Astrocyte (in vitro differentiated cells and primary cell): ENCODE results near the gene OOSP3. TPM values are rescaled to one million over a fixed set of nuclear protein-coding genes. Genes with fewer than 3 reads are reported as not detected.

Source experiments
- DNase-seq: peaks from one replicate; pipeline ENCODE4 v3.0.0-alpha.2; 2010; ENCODE audit warnings: low read depth
- FAIRE-seq: peaks from 2 replicates; lab custom pipeline; 2011; peaks lifted over from hg19 to GRCh38; lab: Jason Lieb, UNC
- H2AFZ ChIP-seq: 2 replicates; pipeline ENCODE4 v1.6.0; 2012; ENCODE audit warnings: low read depth, low read length, inconsistent platforms
- H3K27ac ChIP-seq: 2 replicates; pipeline ENCODE4 v1.5.1; 2011; ENCODE audit warnings: low read depth, low read length, inconsistent platforms
- H3K27me3 ChIP-seq: 2 replicates; pipeline ENCODE4 v1.6.0; 2011; ENCODE audit warnings: low read length, inconsistent platforms; ENCODE audit not compliant: insufficient read depth
- H3K36me3 ChIP-seq: 2 replicates; pipeline ENCODE4 v1.5.1; 2011; ENCODE audit warnings: low read length, inconsistent platforms; ENCODE audit not compliant: insufficient read depth
- H3K4me1 ChIP-seq: 2 replicates; pipeline ENCODE4 v1.5.1; 2011; ENCODE audit warnings: low read length, inconsistent platforms; ENCODE audit not compliant: insufficient read depth
- H3K4me2 ChIP-seq: 2 replicates; pipeline ENCODE4 v1.6.0; 2012; ENCODE audit warnings: low read length, inconsistent platforms
- H3K4me3 ChIP-seq: 2 replicates; pipeline ENCODE4 v1.5.1; 2011; ENCODE audit warnings: low read depth, mild to moderate bottlenecking, low read length, inconsistent platforms; ENCODE audit not compliant: insufficient read depth
- H3K79me2 ChIP-seq: 2 replicates; pipeline ENCODE4 v1.6.0; 2012; ENCODE audit warnings: mild to moderate bottlenecking, low read length, inconsistent platforms; ENCODE audit not compliant: insufficient read depth
- H3K9ac ChIP-seq: 2 replicates; pipeline ENCODE4 v1.6.0; 2012; ENCODE audit warnings: mild to moderate bottlenecking, low read length, inconsistent platforms
- H3K9me3 ChIP-seq: 2 replicates; pipeline ENCODE4 v1.5.1; 2012; ENCODE audit warnings: low read depth, mild to moderate bottlenecking, low read length, inconsistent platforms; ENCODE audit not compliant: insufficient read depth
- H4K20me1 ChIP-seq: 2 replicates; pipeline ENCODE4 v1.6.0; 2012; ENCODE audit warnings: low read length, inconsistent platforms; ENCODE audit not compliant: insufficient read depth
- H3K27ac Mint-ChIP-seq: one replicate; pipeline ENCODE4 v1.8.0; 2021; ENCODE audit warnings: mild to moderate bottlenecking, mixed read lengths; ENCODE audit not compliant: unreplicated experiment
- H3K27me3 Mint-ChIP-seq: one replicate; pipeline ENCODE4 v1.8.0; 2021; ENCODE audit warnings: low read depth, mixed read lengths; ENCODE audit not compliant: unreplicated experiment
- H3K36me3 Mint-ChIP-seq: one replicate; pipeline ENCODE4 v1.8.0; 2021; ENCODE audit warnings: low read depth, mixed read lengths; ENCODE audit not compliant: unreplicated experiment
- H3K4me1 Mint-ChIP-seq: one replicate; pipeline ENCODE4 v1.8.0; 2021; ENCODE audit warnings: low read depth, mixed read lengths; ENCODE audit not compliant: unreplicated experiment
- H3K4me3 Mint-ChIP-seq: one replicate; pipeline ENCODE4 v1.8.0; 2021; ENCODE audit warnings: mild to moderate bottlenecking, moderate library complexity, mixed read lengths; ENCODE audit not compliant: unreplicated experiment
- H3K9me3 Mint-ChIP-seq: one replicate; pipeline ENCODE4 v1.8.0; 2021; ENCODE audit warnings: mild to moderate bottlenecking, mixed read lengths; ENCODE audit not compliant: unreplicated experiment
- CTCF ChIP-seq: IDR thresholded peaks from 2 replicates; pipeline ENCODE4 v1.5.1; 2011; ENCODE audit warnings: low read depth, mild to moderate bottlenecking, inconsistent platforms, low read length, moderate library complexity; ENCODE audit not compliant: insufficient read depth
- EZH2 ChIP-seq: IDR thresholded peaks from 2 replicates; pipeline ENCODE4 v1.6.1; 2012; ENCODE audit warnings: mild to moderate bottlenecking, low read length, inconsistent platforms; ENCODE audit not compliant: insufficient read depth
- total RNA-seq: library from RNA; stranded (reverse); gene quantifications from 2 replicates; pipeline ENCODE4 v1.2.1, GENCODE V29; 2021

OOSP3 gene
- total RNA-seq, 1 donor from 2014 or later = not detected

DNA sequence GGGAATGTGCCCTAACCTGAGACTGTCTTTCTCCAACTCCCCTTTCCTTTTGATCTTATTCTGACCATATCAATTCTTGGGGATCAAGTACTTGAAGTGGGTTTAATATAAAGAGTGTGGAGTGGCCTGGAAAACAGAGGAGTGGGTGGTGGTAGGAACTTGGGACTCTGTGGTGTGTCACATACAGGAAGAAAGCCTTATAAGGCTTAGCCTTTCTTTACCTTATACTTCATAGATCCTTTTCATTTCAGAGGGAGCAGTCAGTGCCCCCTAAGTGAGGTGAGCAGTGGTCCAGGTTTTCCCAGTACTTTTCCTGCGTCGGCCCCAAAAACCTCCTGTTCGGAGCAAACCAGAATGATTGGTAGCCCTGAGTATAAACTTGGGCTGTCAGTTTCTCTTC is 60.1 kb downstream of the OOSP3 start:
- H3K79me2 ChIP-seq = no peaks in the 10 kb centered on the region
- Mint-ChIP-seq H3K27me3 (peaks cover 3% of the 10 kb centered on the region), H3K4me1 (no peaks in the 10 kb centered on the region), H3K27ac (no peak overlapping the region), H3K9me3 (no peaks in the 10 kb centered on the region), H3K36me3 (no peaks in the 10 kb centered on the region), H3K4me3 (no peak overlapping the region)
- H3K27me3 ChIP-seq = no peaks in the 10 kb centered on the region
- H3K4me2 ChIP-seq = no peak overlapping the region
- no peak overlapping the region for H2AFZ ChIP-seq
- H3K27ac ChIP-seq = no peak overlapping the region
- DNase-seq (no peak), FAIRE-seq (no peak)
- no peak overlapping the region for H3K4me3 ChIP-seq
- no peaks in the 10 kb centered on the region for H3K9me3 ChIP-seq
- TF ChIP-seq CTCF (no peak), EZH2 (no peak)
- no peaks in the 10 kb centered on the region for H3K36me3 ChIP-seq
- H3K9ac ChIP-seq = no peak overlapping the region
- H3K4me1 ChIP-seq = no peaks in the 10 kb centered on the region
- H4K20me1 ChIP-seq = no peaks in the 10 kb centered on the region

DNA sequence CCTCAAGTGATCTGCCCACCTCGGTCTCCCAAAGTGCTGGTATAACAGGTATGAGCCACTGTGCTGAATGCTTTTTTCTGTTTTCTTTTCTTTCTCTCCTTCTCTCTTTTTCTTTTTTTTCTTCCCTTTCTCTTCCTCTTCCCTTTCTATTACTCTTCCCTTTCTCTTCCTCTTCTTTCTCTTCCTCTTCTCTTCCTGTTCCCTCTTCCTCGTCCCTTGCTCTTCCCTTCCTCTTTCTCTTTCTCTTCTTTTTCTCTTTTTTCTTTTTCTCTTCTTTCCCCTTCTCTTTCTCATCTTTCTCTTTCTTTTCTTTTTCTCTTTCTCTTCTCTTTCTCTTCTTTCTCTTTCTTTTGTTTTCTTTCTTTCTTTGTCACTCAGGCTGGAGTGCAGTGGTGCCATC is 60.9 kb downstream of the OOSP3 start:
- Mint-ChIP-seq H3K9me3 (no peaks in the 10 kb centered on the region), H3K36me3 (no peaks in the 10 kb centered on the region), H3K27me3 (peaks cover 3% of the 10 kb centered on the region), H3K4me1 (peaks cover under 1% of the 10 kb centered on the region), H3K4me3 (no peak overlapping the region), H3K27ac (no peak overlapping the region)
- no peak for DNase-seq
- H3K4me1 ChIP-seq = no peaks in the 10 kb centered on the region
- H3K27ac ChIP-seq = no peak overlapping the region
- TF ChIP-seq EZH2 (no peak), CTCF (no peak)
- no peaks in the 10 kb centered on the region for H3K36me3 ChIP-seq
- FAIRE-seq = no peak
- no peak overlapping the region for H3K9ac ChIP-seq
- no peaks in the 10 kb centered on the region for H3K79me2 ChIP-seq
- no peak overlapping the region for H2AFZ ChIP-seq
- no peaks in the 10 kb centered on the region for H3K9me3 ChIP-seq
- no peaks in the 10 kb centered on the region for H4K20me1 ChIP-seq
- no peak overlapping the region for H3K4me2 ChIP-seq
- H3K27me3 ChIP-seq = no peaks in the 10 kb centered on the region
- no peak overlapping the region for H3K4me3 ChIP-seq

- H4K20me1 ChIP-seq = no peaks in the 10 kb centered on the region
- no peak overlapping the region for H3K4me3 ChIP-seq
- H3K79me2 ChIP-seq = no peaks in the 10 kb centered on the region
- H2AFZ ChIP-seq = no peak overlapping the region
- Mint-ChIP-seq H3K4me1 (peaks cover 7% of the 10 kb centered on the region), H3K9me3 (no peaks in the 10 kb centered on the region), H3K27ac (no peak overlapping the region), H3K4me3 (no peak overlapping the region), H3K36me3 (no peaks in the 10 kb centered on the region), H3K27me3 (peaks cover 3% of the 10 kb centered on the region)
- H3K9me3 ChIP-seq = no peaks in the 10 kb centered on the region
- no peaks in the 10 kb centered on the region for H3K36me3 ChIP-seq
- DNase-seq = no peak
- no peaks in the 10 kb centered on the region for H3K27me3 ChIP-seq
- H3K27ac ChIP-seq = no peak overlapping the region
- TF ChIP-seq CTCF = no peak
- no peak for TF ChIP-seq EZH2
- FAIRE-seq = no peak
- H3K4me1 ChIP-seq = no peaks in the 10 kb centered on the region
- no peak overlapping the region for H3K4me2 ChIP-seq
- no peak overlapping the region for H3K9ac ChIP-seq
Observed at GRCh38 chr11:59941091-59941490, 62.5 kb downstream of the OOSP3 start.
